Superior temporal gyrus (tissue), 1 donor: Measurements from ENCODE around the gene ATCAY.
"Not testable (repeated sequence)": the region's sequence is repeated elsewhere in the genome, so short reads cannot be mapped to it uniquely, and the experiment has no call there.

Experiments
- DNase-seq: peaks from one replicate; pipeline ENCODE4 v3.0.0-alpha.2; 2016; ENCODE audit errors: extremely low spot score

The ATCAY gene

DNA sequence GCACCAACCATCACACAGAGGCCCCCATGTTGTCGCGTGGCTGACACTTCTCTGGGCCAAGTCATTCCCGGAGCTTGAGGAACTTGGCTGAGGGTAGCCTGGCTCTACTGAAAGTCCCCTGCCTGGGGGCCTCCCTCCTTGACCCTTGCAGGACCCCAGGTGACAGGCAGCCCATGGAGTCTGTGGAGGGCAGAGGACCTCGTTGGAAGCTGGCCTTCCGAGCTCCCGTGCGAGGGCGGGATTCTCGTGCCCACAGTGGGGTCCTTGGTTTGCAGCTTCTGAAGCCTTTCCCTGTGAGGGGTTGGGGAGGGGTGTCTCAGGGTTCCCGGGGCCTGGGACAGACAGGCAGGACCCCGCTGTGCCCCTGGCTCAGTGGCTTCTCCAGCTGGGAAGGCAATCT, 68.8 kb downstream of the ATCAY start:
- no peak for DNase-seq

DNA sequence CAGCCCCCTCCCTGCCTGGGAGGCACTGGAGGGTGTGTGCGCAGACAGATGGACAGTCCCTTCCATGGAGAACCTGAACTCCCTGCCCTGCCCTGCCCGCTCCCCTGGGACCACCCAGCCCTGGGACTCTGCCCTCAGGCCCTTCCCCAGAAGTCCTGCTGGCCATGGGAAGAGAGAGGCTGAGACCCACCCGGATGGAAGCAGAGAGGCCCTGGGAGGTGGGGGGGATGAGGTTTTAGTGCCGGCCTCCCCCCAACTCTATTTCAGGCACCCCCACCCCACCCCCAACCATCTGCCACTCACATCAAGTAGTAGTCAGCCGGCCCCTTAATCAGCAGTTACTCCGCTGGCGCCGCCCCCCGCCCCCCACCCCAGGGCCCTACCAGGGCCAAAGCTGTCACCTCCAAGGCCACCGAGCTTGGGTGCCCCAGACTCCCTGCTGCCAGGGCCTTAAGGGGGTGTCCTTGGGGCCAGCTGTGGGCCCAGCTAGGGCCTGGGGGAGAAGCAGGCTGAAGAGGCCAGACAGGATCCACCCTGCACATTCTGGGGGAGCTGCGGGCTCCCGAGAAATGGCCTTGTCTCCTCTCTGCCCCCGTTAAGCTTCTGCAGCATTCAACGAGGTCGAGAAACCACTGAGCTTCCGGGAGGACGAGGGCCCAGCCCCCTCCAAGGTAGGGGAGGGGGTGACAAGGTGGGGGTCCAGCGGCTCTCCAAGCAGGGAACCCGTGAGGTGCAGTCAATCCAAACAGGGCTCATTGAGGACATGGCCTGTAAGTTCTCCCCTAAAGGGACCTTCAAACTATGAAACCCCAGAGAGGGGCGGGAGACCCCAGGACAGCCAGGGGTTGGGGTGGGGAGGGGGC, 69.7 kb downstream of the ATCAY start:
- DNase-seq = no peak

DNA sequence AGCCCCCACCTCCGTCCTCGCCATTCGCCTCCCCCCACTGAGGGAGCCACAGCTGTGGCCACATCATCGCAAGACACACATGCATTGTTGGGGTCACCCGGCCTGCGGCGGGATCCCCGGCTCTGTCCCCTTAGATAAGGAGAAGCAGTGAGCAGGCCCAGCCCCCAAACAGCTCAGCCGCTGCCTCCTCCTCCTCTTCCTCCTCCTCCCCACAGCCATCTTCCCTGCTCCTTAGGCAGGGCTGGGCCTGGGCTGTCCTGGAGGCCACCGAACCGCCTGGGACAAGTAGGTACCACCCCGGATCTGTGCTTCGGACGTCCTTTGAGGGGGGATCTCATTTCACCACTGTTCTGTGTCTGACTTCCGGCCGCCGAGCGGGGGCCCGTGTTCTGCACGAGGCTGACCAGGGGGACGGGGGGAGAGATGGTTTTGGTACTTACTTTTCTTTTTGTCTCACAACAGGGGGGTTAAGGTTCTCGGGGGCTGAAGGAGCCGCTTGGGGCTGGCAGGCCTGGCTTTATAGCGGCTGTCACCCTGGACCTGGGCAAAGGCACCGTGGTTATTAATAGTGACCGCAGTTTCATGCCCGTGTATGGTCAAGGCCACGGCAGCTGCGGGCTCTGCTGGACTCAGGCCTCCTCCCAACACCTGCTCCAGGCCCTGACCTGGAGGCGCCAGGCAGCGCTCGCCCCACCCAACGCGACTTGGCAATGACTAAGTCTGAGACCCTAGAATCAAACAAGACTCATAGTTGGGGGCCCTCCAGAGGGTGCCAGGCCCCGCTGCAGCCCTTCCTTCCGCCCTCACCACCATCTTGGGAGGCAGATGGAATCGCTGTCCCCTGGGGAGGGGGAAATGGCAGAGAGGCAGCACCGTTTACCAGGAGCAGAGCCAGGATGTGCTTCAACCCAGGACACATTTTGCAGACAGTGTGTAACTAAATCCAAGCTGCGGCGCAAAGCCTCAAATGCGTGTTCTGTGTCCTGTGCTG, 70.7 kb downstream of the ATCAY start:
- no peak for DNase-seq

GRCh38 chr19:3952755-3953276, 72.3 kb downstream of the ATCAY start:
- not testable (repeated sequence) for DNase-seq

- no peak for DNase-seq
These were observed 73.6 kb downstream of the ATCAY start for GRCh38 chr19:3954107-3954506.

- DNase-seq = not testable (repeated sequence)
These were observed 74.8 kb downstream of the ATCAY start for GRCh38 chr19:3955276-3955675.

- DNase-seq = no peak
These were observed 75.2 kb downstream of the ATCAY start for GRCh38 chr19:3955688-3956087.

- no peak for DNase-seq
These were observed 78.6 kb downstream of the ATCAY start for GRCh38 chr19:3958836-3959765.

- DNase-seq = no peak
These were observed 79.3 kb downstream of the ATCAY start for GRCh38 chr19:3959766-3960131.

- no peak for DNase-seq
These were observed 80.5 kb downstream of the ATCAY start for GRCh38 chr19:3961007-3961406.

DNA sequence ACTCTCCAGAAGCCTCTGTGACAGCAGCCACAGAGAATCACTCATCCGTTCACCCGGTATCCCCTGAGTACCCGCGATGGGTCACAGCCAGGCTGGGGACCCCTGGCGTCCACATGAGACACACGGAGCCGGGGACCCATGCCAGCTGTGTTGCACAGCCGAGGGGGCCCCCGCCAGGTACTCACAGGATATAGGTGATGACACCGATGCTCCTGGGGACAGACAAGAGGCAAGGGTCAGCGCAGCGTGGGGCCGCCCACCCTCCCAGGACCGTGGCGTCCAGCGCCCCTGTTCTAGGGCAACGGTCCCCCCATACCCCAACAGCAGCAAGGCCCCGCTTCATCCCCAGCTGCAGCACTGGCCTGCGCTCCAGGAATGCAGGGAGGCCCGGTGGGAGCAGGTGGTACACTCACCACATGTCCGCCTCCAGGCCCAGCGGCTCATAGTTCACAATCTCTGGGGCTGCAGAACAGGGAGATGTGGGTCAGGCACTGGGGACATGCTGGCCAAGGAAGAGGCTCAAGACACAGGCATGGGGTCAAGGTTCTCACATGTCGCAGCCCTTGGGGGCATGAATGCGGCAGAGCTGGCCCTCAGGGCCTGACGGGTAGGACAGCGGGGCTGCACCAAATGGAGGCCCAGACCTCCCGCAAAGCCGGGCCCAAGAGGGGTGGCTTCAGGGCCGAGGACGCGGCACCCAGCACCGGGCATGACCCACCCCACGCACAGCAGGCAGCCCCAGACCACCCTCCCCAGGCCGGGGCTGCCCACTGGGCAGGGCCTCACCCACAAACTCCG, 83.2 kb downstream of the ATCAY start:
- DNase-seq = no peak

- no peak for DNase-seq
These were observed 84.0 kb downstream of the ATCAY start for GRCh38 chr19:3964256-3965194.

DNA sequence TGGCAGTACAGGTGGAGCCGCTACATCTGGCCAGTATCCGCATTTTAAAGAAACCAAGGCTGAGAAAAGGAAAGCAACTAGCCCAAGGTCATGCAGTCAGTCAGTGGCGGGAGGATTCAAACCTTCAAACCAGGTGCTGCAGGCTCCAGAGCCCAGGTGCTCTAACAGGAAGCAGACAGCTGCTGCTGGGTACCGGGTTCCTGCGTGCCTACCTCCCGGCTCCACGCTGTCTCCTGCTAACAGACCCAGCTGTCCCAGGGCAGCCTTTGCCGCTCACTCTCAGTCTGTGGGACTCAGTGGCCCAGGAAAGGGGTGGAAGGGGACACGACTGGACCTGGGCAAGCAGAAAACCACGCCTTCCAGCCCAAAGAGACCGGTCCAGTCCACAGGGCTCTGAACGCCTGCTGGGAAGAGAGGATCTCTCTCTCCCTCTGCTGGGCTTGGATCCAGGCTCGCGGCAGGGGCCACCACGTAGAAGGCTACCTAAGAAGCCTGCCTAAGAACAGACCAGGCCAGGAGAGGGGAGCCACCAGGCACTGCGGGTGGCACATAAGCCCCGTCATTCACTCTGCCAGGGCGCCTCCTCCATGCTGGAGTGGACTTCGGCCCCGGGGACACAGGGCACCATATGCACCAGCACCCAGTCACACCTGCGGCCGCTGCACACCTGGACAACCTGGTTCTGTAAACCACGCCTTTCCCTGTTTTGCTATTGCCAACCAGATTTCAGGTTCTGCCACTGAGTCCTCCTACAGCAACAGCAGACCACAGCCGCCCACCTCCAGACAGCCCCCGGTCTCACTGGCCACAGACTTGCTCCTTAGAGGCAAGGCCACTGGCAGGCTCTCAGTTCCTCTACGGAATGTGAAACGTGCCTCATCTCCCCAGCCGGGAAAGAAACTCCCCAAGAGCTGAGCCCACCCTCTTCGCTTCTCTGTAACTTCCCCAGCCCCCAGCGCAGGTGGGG, 85.8 kb downstream of the ATCAY start:
- DNase-seq = no peak

DNA sequence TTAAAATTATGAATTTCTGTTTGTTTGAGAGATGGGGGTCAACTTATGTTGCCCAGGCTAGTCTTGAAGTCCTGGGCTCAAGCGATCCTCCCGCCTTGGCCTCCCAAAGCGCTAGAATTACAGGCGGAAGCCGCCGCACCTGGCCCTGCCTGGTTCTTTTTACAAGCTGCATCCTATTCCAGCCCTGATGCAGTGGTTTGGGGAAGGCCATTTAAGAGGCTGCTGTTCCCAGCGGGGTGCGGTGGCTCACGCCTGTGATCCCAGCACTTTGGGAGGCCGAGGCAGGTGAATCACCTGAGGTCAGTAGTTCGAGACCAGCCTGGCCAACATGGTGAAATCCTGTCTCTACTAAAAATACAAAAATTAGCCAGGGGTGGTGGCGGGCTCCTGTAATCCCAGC, 87.5 kb downstream of the ATCAY start:
- DNase-seq = not testable (repeated sequence)

DNA sequence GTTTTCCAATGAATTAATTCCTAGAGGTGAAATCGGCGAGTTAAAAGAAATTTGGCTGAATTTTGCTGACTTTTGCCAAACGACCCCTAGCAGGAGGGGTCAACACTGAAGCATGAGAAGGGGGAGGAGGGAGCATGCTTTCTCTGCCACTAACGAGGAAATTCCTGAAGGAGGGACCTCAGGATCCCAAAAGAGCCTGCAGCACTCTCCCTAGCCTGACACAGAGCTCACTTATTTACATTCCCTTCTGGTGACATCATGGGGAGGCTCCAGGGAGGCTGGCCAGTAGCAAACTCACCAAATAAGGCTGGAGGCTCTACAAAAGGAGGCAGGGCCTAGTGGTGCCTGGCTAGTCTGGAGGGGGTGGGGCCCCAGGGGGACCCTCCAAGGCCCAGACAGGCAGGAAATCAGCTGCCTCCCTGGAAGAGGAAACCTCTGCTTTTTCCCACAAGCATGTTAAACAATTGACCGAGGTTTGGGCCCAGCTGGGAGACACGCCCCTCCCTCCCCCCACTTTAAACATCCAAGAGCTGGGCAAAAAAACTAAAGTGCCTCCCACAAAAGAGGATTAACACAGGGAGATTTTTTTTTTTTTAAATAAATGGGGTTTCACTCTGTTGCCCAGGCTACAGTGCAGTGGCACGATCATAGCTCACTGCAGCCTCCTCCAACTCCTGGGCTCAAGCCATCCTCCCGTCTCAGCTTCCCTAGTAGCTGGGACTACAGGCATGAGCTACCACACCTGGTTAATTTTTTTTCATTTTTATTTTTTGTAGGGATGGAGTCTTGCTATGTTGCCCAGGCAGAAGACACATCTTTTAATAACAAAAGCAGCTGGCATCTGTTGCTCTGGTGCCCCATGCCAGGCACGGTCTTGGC, 88.3 kb downstream of the ATCAY start:
- DNase-seq = no peak

GRCh38 chr19:3969435-3970312, 89.2 kb downstream of the ATCAY start:
- no peak for DNase-seq
